GM19438 (cell line): ENCODE results near the gene NCK2.

ENCODE experiments used
- ATAC-seq: cut with Tn5 transposase; IDR thresholded peaks from one replicate; pipeline ENCODE4 v1.9.1; 2021; ENCODE audit warnings: low read depth; ENCODE audit not compliant: unreplicated experiment

NCK2 gene

GRCh38 chr2:105910497-105911238 lies 166.0 kb downstream of the NCK2 start:
- ATAC-seq = no peak

- no peak for ATAC-seq
Observed at GRCh38 chr2:105911425-105911824, 166.7 kb downstream of the NCK2 start.

GRCh38 chr2:105912081-105912480 lies 167.4 kb downstream of the NCK2 start:
- ATAC-seq = no peak

GRCh38 chr2:105915005-105915558 lies 170.4 kb downstream of the NCK2 start:
- peak; percentile 64 for ATAC-seq

DNA sequence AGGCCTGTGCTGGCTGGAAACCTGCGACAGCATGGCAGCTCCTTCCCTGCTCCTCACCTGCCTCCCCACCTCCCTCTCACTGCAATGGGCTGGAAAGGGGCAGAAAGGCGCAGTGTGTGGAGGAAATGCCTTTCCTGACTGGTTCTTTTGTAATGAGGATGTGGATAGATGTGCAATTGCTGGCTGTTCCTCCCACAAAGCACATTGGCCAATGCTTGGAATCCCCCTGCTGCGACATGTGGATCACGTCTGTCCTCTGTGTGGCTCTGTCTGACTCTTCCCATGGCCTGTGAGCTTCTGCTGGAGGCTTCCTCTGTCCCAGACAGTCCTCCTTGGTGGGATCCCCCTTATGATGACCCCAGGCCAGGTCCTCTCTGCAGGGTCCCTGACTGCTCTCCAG lies 172.5 kb downstream of the NCK2 start:
- no peak for ATAC-seq

- no peak for ATAC-seq
Observed at GRCh38 chr2:105917688-105918087, 173.0 kb downstream of the NCK2 start.

DNA sequence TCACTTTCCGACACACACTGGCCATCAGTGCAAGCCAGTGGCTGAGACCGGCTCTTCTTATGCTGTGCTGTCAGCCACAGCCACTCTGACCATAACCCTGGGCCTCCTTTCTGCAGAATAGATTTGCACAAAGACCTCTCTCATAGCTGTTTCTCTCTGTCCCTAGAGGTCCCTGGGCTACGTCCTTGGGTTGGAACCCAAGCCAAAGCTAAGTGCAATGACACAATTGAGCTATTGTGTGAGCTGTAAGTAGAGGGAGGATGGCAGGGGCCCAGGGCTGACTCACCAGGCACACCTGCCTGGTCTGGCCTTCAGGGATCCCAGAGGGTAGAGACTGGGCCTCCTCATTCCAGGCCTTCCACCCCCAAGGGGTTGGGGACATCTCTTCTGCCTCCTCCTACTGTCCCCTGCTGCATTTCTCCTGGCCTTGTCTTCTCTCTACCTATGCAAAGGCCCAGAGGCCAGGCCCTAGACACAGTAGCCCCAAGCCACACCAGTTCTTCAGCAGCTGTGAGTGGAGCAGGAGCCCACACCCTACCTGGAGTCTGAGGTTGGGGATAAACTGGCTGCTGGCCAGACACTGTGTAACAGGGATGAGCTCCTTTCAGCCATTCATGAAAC lies 174.6 kb downstream of the NCK2 start:
- ATAC-seq = no peak

DNA sequence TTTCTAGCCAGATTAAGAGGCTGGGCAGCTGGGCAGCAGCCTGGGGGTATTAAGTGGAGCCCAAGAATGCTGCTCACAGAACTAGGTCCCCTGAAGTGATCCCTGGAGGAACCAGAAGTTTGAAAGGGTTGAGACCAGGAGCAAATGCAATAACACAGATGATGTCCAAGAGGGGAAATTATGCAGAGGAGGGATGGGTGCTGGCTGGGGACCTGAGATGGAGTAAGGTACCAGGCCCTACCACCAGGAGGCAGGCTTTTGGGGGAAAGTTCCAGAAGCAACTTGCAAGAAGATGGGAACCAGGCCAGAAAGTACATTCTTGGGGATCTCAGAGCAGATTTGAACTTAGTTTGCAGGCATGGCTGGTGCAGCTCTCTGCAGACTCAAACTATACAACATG lies 175.1 kb downstream of the NCK2 start:
- ATAC-seq = no peak

GRCh38 chr2:105924271-105924670 lies 179.6 kb downstream of the NCK2 start:
- ATAC-seq = no peak

DNA sequence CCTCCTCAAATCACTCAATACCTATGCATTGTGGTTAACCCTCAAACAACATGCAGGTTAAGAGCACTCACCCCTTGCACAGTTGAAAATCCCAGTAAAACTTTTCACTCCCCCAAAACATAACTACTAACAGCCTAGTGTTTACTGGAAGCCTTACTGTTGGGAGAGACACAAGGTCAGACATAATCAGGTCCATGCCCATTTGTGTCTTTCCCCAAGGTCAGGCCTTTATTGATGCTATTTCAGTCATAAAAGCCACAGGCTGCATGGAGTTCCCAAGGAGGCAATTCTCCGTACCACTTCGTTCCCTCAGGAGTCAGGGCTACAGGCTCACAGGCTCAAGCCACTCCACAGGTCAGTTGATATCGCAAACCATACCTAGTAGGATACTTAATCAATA lies 180.2 kb downstream of the NCK2 start:
- ATAC-seq = no peak

- ATAC-seq = no peak
Observed at GRCh38 chr2:105925390-105925789, 180.7 kb downstream of the NCK2 start.

DNA sequence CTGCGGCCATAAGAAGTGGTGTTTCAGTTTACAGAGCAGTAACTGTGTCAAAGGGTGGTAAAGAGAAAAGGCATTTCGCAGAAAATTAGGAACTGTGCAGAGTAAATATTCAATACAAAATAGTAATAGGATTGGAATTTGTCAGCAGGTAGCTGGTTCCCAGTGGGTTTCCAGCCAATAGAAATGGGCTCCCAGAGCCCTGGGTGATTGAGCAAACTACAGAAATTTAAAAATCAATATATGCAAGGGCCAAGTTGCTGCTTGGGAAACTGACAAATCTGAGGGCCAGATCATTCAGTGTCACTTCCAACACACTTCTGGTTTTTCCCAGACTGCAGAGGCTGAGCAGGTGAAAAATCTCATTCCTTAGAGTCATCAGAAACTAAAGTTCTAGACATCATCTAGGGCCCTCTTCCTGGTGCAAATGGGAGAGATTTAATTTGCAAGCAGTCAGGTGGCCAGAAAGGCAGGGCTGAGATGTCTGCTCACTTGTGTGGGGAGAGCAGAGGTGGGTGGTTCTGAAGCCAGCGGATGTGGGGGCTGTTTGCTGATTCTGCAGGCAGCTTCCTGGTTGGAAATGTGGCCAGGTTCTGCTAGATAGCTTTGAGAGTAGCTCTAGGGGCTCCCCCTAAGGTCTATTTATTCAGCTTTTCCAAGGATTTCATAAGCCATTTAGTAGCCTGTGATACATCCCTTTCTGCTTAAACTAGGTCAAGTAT lies 182.4 kb downstream of the NCK2 start:
- ATAC-seq = no peak

DNA sequence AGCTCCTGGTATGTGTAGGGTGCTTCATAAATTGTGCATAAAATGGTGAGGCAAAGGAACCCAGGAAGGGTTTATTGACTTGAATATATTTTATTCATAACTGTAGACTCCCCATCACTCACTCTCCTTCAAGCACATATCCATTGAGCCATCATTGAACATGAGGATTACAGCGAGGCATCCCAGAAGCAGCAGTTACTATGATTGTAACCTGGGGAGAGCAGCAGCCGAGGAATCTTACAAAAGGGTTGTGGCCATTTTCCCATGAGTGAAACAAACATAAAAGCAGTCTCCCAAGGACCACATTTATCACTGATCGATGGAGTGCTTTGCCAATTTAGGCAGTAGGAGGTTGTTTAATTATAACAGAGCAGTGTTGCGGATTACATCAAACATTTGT lies 183.4 kb downstream of the NCK2 start:
- no peak for ATAC-seq

GRCh38 chr2:105928563-105928962 lies 183.9 kb downstream of the NCK2 start:
- no peak for ATAC-seq

GRCh38 chr2:105929516-105929915 lies 184.8 kb downstream of the NCK2 start:
- ATAC-seq = no peak

DNA sequence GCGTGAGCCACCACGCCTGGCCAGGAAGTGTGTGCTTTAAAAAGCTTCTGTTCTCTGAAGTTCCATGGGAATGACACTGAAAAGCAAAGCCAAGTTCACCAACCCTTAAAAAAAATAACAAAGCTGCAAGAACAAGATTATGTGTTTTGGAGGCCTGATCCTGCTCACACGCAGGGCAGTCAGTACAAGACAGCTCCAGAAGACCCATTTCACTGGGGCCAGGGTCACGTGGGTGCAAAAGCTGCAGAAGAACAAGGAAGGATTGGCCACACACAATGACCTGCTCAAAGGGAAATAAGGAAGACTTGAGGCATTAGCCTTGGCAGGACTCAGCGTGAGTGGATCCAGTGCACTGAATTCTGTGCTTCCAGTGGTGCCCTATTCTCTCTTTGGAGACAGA lies 187.9 kb downstream of the NCK2 start:
- no peak for ATAC-seq

GRCh38 chr2:105933906-105934305 lies 189.2 kb downstream of the NCK2 start:
- ATAC-seq = no peak

DNA sequence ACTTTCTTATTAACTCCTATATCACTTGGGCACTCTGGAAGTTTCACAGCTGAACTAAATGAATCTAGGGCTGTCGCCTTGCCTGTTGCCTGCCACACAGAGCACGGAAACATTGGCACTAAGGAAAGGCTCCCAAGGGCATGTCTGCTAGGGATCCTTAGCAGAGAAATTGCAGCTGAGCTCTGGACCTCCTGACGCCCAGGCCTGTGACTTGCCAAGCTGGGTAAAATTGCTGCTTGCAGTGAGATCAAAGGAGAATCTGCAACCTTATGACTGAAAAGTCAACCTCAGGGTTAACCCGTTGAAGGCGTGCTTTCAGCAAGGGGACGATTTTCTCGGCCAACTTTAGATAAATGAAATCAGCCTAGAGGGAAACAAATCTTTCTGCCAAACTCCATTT lies 189.8 kb downstream of the NCK2 start:
- ATAC-seq = no peak

GRCh38 chr2:105935063-105935462 lies 190.4 kb downstream of the NCK2 start:
- ATAC-seq = no peak

DNA sequence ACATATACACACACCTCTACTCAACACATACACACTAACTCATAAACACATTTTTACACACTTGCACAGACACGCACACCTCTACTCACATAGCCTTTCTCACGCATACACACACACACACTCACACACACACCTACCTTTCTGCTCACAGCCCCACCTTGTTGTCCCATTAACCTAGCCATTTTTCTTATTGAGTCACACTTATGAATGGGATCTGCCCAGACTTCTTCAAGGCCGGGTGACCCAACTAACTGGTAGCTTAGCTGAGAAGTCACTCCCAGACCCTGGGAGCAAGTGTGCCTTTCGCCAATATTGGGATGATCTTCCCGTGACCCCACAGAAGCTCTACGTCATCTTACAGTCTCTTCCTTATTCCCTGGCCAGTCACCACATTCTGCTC lies 192.2 kb downstream of the NCK2 start:
- no peak for ATAC-seq

DNA sequence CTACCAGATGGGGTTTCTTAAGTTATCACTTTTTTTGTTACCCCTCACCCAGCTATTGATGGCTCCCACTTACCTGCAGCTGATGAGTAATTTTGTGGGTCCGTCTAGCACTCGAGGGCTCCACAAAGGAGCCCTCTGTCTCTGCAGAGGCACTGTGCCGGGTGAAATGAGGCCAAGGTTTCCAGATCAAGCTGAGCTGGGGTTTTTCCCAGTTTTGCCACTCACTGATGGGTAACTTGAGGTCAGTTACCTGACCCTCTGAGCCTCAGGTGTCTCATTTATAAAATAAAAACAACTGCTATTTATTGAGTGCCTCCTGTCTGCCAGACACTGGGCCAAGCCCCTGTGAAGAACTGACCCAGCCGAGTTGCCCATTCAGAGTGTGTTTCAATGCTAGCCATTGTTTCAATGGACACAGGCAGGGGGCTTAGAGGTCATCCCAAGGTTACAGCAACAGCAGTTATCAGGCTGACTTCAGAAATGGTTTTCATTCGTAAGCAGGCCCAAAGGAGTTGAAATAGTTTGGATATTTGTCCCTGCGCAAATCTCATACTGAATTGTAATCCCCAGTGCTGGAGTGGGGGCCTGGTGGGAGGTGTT lies 192.9 kb downstream of the NCK2 start:
- ATAC-seq = no peak
